ENCODE measurements around the gene DEFB108B.
"Not testable (repeated sequence)": the region's sequence is repeated elsewhere in the genome, so short reads cannot be mapped to it uniquely, and the experiment has no call there.

DEFB108B gene

DNA sequence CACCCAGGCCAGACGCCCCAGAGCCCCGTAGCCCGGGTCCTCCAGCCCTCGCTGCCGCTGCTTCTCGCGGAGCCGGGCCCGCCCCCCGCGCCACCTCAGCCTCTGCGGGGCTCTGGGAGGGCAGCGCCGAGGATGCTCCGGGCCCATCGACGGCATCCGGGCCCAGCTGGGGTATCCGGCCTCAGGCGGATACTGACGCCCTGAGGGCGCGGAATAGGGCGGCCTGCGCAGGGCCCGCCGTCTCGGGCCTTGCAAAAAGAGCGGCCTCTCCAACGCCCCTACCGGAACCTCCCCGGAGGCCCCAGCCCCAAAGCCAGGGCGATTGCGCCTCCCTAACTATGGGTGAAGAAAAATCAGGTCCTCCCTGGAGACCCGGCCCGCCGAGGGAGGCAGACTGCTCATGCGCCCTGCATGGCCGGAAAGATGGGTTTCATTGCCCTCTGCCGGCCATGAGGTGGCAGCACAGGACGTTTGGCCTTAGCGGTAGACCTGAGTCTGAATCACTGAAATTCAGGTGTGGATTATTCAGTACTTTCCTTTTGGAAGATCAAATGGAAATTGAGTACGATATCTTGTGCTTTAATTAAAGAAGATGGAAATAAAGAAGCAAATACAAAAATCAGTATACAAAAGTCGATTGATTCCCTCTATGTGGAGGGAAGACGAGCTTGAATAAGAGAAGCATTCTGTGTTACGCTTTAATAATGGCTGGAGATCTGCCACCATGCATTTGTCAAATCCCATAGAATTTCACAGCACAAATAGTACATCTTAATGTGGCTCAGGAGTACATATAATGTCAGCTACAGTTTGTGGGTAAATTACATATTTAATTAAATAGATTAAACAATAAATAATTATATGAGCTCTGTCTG is 19.3 kb upstream of the DEFB108B start:
- in situ Hi-C loops (cut with MboI; ENCODE audit: low sequenced_read_pairs): loop anchor here (25.0 kb wide), 1 partner anchor 349 kb away; no protein-coding TSS in a partner anchor

DNA sequence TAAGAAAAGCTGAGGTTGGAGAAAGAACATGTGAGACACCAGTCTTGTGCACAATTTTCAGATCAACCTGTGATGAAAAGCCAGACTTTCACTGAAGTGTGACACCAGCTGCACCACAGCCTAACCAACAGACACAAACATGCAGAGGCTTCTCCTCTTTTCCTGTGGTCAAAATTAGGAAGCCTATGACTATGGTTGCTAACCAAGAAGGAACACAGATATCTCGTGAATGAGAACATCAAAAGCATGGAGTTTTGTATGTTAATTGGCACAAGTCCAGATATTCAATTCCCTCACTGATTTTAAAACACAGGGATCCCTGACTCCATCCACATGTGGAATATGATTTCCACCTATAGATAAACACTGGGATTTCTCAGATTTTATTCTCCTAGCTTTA is 11.5 kb upstream of the DEFB108B start:
- in situ Hi-C loops (cut with MboI; ENCODE audit: low sequenced_read_pairs): loop anchor here (25.0 kb wide), 1 partner anchor 341 kb away; no protein-coding TSS in a partner anchor

DNA sequence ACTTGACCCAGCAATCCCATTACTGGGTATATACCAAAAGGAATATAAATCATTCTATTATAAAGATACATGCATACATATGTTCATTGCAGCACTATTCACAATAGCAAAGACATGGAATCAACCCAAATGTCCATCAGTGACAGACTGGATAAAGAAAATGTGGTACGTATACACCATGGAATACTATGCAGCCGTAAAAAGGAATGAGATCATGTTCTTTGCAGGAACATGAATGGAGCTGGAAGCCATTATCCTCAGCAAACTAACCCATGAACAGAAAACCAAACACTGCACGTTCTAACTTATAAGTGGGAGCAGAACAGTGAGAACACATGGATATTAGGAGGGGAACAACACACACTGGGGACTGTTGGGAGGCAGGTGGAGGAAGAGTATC is 3.8 kb upstream of the DEFB108B start:
- in situ Hi-C loops (cut with MboI; ENCODE audit: low sequenced_read_pairs): not testable (repeated sequence)

DNA sequence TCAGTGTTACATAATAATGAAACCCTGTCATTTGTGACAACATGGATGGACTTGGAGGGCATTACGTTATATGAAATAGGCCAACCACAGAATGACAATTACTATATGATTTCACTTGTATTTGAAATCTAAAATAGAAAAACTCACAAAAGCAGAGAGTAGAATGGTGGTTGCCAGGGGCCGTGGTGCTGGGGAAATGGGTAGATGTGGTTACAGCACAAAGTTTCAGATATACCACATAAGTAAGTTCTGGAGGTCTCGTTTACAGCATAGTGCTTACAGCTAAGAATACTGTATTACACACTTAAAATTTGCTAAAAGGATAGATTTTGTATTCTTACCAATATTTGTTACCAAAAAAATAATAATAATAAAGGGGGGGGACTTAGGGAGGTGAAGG is 3.3 kb upstream of the DEFB108B start:
- in situ Hi-C loops (cut with MboI; ENCODE audit: low sequenced_read_pairs): not testable (repeated sequence)

DNA sequence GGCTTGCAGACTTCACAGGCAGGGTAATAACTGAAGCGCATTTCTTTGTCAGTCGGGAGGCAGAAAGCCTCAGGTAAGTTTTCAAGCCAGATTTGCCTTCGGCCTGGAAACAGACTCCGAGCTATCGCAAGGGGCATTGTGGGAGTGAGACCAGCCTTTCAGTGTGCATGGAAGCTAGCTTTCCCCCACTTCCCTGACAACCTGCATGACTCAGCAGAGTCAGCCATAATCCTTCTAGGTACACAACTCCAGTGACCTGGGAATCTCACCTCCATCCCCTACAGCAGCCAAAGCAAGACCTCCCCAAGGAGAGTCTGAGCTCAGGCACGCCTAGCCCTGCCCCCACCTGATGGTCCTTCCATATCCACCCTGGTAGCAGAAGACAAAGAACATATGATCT is 9.7 kb downstream of the DEFB108B start:
- in situ Hi-C loops (cut with MboI; ENCODE audit: low sequenced_read_pairs): not testable (repeated sequence)

DNA sequence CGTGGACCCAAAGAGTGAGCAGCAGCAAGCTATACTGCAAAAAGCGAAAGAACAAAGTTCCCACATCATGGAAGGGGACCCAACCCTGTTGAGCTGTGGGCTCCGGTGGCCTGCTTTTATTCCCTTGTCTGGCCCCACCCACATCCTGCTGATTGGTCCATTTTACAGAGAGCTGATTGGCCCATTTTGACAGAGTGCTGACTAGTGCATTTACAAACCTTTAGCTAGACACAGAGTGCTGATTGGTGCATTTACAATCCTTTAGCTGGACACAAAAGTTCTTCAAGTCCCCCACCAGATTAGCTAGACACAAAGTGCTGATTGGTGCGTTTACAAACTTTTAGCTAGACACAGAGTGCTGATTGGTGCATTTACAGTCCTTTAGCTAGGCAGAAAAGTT is 10.4 kb downstream of the DEFB108B start:
- in situ Hi-C loops (cut with MboI; ENCODE audit: low sequenced_read_pairs): not testable (repeated sequence)

DNA sequence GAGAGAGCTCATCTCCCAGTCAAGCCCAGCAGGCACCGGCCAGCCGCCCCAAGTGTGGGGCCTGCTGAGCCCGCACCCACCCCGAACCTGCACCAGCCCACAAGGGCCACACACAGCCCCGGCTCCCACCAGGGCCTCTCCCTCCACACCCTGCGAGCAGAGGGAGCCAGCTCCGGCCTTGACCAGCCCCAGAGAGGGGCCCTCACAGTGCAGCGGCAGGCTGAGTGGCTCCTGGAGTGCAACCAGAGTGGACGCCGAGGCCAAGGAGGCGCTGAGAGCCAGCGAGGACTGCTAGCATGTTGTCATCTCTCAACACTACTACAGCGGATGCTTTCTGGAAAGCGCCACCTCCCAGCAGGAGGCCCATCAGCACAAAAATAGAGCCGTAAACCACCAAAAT is 10.9 kb downstream of the DEFB108B start:
- in situ Hi-C loops (cut with MboI; ENCODE audit: low sequenced_read_pairs): no loop called here

DNA sequence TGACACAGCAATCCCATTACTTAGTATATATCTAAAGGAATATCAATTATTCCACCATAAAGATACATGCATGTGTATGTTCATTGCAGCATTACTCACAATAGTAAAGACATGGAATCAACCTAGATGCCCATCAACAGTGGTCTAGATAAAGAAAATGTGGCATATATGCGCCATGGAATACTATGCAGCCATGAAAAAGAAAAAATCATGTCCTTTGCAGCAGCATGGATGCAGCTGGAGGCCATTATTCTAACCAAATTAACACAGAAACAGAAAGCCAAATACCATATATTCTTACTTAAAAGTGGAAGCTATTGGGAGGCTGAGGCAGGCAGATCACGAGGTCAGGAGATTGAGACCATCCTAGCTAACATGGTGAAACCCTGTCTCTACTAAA is 20.9 kb downstream of the DEFB108B start:
- in situ Hi-C loops (cut with MboI; ENCODE audit: low sequenced_read_pairs): not testable (repeated sequence)

DNA sequence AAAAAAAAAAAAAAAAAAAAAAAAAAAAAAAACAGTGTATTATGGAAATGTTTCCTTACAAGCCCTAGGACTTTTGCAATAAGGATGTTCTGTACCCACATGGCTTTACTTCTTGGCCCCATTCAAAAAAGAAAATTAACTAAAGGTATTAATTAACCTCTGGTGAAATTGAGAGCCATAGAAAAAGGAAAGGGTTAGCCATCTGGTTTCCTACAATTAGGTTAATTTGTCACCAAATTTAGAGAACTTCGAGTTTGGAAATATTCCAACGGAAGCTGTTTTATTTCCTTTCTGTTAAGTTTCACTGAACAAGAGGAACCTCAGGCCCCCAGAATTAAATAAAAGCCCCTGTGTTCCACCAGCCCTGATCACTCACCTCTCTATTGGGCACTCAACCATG is 22.9 kb downstream of the DEFB108B start:
- in situ Hi-C loops (cut with MboI; ENCODE audit: low sequenced_read_pairs): not testable (repeated sequence)

DNA sequence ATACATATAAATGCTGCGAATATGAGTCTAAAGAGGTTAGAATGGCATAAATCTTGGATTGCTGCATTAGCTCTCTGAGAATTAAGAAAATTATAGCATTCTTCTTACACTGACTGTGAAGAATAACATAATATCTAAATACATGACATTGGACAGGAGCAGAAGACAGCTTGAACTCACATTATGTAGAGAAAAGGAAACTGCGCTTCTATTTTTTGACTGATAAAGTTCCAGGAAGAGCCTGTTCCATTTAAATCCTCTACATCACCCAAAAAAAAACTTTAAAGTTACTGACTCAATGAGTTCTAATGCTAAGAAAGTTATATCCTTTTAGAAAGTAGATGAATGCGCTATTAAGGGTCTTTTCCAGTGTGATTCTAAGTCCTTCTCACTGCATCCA is 27.8 kb downstream of the DEFB108B start:
- in situ Hi-C loops (cut with MboI; ENCODE audit: low sequenced_read_pairs): not testable (repeated sequence)

DNA sequence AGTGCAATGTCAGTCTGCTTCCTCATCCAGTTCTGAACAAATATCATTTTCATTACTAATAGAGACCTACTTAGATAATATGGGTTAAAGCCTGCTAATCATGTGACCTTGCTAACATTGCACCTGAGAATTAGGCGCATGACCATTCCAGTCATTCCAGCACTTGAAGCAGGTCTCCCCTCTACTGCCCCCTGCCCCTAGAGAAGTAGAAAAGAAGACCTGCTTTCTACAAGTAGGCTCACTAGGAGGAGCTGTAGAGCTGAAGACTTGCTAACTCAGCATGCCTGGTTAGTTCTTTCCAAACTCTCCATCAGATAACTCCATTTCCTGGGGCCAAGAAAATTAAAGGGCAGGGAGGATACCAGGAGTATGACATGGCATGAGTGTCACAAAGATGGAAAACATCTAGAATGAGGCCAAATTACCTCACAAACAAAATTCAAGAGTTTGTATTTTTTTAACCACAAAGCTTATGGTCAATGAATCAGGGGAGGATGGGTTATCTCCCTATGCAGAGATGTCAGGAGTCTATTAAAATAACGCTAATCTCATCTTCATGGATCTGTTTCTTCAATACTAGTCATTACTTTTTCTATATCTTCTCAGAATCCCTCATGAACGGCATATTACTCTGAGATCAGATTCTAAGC is 31.1 kb downstream of the DEFB108B start:
- in situ Hi-C loops (cut with MboI; ENCODE audit: low sequenced_read_pairs): not testable (repeated sequence)

DNA sequence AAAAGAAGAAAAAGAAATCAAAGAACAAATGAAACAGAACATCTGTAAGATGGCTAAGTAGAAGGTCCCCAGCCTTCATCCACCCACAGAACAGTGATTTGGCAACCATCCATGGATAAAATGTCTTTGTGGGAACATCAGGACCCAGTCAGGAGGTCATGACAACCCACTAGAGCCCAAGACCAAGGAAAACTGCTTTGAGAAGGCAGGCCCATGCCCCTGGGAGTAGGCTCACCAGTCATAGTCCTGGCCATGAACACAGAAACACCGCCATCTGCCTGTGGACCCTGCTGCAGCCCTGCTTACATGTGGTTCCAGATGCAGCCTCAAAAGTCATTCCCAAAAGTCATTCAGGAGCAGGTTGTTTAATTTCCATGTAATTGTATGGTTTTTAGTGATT is 34.2 kb downstream of the DEFB108B start:
- in situ Hi-C loops (cut with MboI; ENCODE audit: low sequenced_read_pairs): not testable (repeated sequence)

DNA sequence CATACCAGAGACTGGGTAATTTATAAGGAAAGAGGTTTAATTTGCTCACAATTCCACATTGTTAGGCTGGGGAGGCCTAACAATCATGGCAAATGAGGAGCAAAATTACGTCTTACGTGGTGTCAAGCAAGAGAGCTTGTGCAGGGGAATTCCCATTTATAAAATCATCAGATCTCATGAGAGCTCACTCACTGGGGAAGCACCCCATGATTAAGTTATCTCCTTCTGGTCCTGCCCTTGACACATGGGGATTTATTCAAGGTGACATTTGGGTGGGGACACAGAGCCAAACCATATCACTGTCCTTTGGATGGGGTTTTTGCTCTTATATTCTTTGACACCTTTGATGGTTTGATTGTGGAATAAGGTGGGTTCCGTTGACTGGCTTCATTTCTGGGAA is 36.9 kb downstream of the DEFB108B start:
- in situ Hi-C loops (cut with MboI; ENCODE audit: low sequenced_read_pairs): not testable (repeated sequence)

DNA sequence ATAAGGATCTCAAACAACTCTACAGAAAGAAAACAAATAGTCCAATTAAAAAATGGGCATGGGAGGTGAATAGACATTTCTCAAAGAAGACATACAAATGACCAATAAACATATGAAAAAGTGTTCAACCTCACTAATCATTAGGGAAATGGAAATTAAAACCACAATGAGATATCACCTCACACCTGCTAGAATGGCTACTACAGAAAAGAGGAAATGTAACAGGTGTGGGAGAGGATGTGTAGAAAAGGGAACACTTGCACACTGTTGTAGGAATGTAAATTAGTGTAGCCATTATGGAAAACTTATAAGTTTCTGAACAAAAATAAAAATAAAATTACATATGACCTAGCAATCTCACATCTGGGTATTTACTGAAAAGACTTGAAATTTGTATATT is 37.7 kb downstream of the DEFB108B start:
- in situ Hi-C loops (cut with MboI; ENCODE audit: low sequenced_read_pairs): not testable (repeated sequence)

DNA sequence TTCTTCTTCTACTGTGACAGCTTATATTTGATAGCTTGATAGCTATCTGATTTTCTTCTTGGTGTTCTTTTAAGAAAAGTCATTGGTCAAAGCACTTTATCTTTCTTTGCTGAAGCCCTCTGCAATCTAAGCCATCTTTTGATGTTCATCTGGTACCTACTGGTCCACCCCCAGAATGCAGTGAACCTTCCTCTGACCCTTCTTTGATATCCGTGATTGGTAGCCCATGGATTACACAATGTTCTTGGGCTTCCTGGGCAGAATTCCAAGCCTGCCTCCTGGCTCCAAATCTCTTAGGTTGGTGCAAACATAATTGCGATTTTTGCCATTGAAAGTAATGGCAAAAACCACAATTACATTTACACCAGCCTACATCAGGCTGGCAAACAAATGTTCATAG is 43.3 kb downstream of the DEFB108B start:
- in situ Hi-C loops (cut with MboI; ENCODE audit: low sequenced_read_pairs): not testable (repeated sequence)

DNA sequence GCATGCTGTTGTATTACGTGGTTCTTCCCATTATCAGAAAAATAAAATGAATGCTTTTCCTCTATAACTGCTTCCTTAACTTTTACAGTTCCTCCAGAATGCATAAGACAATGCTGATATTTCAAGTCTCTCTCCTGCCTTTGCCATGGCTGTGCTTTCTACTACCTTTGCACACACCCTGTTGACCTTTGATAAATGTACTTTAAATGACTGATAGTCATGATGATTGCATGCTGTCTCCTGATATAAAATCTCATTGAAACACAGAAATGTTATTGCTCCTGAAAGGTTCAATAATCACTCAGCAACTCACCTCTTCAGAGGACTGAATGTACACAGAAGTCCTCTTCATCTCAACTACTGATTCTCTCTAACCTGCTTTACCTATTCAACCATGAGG is 45.1 kb downstream of the DEFB108B start, which contains the start of gene DEFB131B:
Gene DEFB131B, plus strand, starts transcription at position 395 of the 400 bp plus-strand sequence. Its CDS starts 0 bp downstream, at position 395.
- in situ Hi-C loops (cut with MboI; ENCODE audit: low sequenced_read_pairs): not testable (repeated sequence)

DNA sequence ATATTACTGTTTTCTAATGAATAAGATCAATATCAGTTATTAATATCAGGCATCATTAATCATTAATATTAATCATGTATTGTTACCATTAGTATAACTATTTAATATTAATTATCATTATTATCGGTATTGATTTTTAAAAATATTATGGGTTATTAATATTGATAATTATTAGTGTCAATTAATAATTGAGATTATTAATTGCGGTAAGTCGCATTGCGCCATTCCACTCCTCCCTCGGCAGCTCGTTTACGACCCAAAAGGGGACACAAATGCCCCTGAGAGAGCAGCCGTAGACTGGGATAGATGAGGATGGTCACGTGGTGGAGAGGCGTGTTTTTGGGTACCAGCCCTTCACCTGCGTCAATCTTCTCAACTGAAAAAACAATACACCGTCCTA is 52.8 kb downstream of the DEFB108B start:
- in situ Hi-C loops (cut with MboI; ENCODE audit: low sequenced_read_pairs): not testable (repeated sequence)

Data from HL-60/S4 (cell line).